Aorta (tissue), 5 donors: ENCODE data around the gene KCNJ3. TPM values are rescaled to one million over a fixed set of nuclear protein-coding genes. Genes with fewer than 3 reads are reported as not detected.

Experiments
- ATAC-seq: fragments of 200-7000 bp; cut with Tn5 transposase; one replicate; pipeline ENCODE4 v1.9.1; 2022; ENCODE audit warnings: moderate library complexity; ENCODE audit not compliant: low FRiP score
- DNase-seq, 2 donors: peaks; one replicate each; pipeline ENCODE4 v3.0.0-alpha.2; 2020
- H3K27ac ChIP-seq, 2 donors: one replicate each; pipeline ENCODE4 v1.5.1; 2013; ENCODE audit warnings: low read length in 2 of 2, mild to moderate bottlenecking in 2 of 2, moderate library complexity in 2 of 2, control low read depth in 1 of 2, inconsistent platforms in 1 of 2, low read depth in 1 of 2
- H3K27me3 ChIP-seq, 2 donors: one replicate each; pipeline ENCODE4 v1.6.1; 2013; ENCODE audit warnings: control low read depth in 1 of 2, low read length in 1 of 2, mild to moderate bottlenecking in 1 of 2, moderate library complexity in 1 of 2; ENCODE audit not compliant: insufficient read depth in 2 of 2, control insufficient read depth in 1 of 2
- H3K36me3 ChIP-seq, 2 donors: one replicate each; pipeline ENCODE4 v1.6.1; 2013; ENCODE audit warnings: control low read depth in 1 of 2, low read length in 1 of 2, mild to moderate bottlenecking in 1 of 2; ENCODE audit not compliant: insufficient read depth in 2 of 2, control insufficient read depth in 1 of 2
- H3K4me1 ChIP-seq, 2 donors: one replicate each; pipeline ENCODE4 v1.6.1; 2013; ENCODE audit warnings: low read length in 2 of 2, control low read depth in 1 of 2, mild to moderate bottlenecking in 1 of 2, moderate library complexity in 1 of 2; ENCODE audit not compliant: insufficient read depth in 2 of 2, control insufficient read depth in 1 of 2
- H3K4me3 ChIP-seq, 2 donors: one replicate each; pipeline ENCODE4 v1.5.1; 2013; ENCODE audit warnings: low read length in 2 of 2, control low read depth in 1 of 2, mild to moderate bottlenecking in 1 of 2
- H3K9me3 ChIP-seq: one replicate; pipeline ENCODE4 v1.6.1; 2013; ENCODE audit warnings: mild to moderate bottlenecking, low read length; ENCODE audit not compliant: control insufficient read depth
- whole genome bisulfite sequencing, 2 donors: extraction: QIAGEN DNeasy Blood & Tissue Kit; methylation state at CpG; one replicate each; pipeline ENCODE4 v1.1.7; 2013; 5-methylcytosine and 5-hydroxymethylcytosine counted together
- intact Hi-C, 2 donors: fragments of 100-400 bp; cut with DNase I; formaldehyde crosslinking; loops; one replicate each; pipeline versions ENCODE4 v1.14.2 to v1.15.0; 2022
- polyA plus RNA-seq, 2 donors: library from polyadenylated mRNA; stranded (reverse); fragments of 200-250 nt; gene quantifications; one replicate each; pipeline ENCODE4 v1.2.3, GENCODE V29; 2013
- total RNA-seq, 2 donors: library from RNA; stranded (reverse); fragmentation: NEBNext Ultra II Directional; extraction: Animal tissue kit (Norgen Biotek cat#: 25700); gene quantifications; one replicate each; pipeline ENCODE4 v1.2.1, GENCODE V29; 2021
- donor health status: healthy with polysubstance abuse.
- donor health status: Bipolar disorder and iron deficiency.
- donor health status: DM: no; HTN: no; CAD: no.
- donor health status: DM: no; HTN: no; CAD: no.
- donor health status: DM: yes; HTN: yes; CAD: no.

The KCNJ3 gene
- total and polyA plus RNA-seq, 4 donors: 0.69 to 5.1 (median 1.7) TPM

- no peaks in the 10 kb centered on the region for H3K36me3 ChIP-seq
- peak; percentile 34 for ATAC-seq
- H3K4me1 ChIP-seq: no peaks in the 10 kb centered on the region
- no peaks in the 10 kb centered on the region for H3K9me3 ChIP-seq
- WGBS, 2 donors: 4 to 6% methylated on average over 60 of the region's 60 CpGs
- H3K27me3 ChIP-seq: no peaks in the 10 kb centered on the region
- peak overlapping the region; percentile 50 to 72 for H3K4me3 ChIP-seq
- no peak overlapping the region for H3K27ac ChIP-seq
- peak; percentile 42 to 74 for DNase-seq
- intact Hi-C loops: loop anchor here in 1 of 2 donors (5.0 kb wide), 2 partner anchors 77 to 167 kb away; no protein-coding TSS in a partner anchor
Observed at GRCh38 chr2:154698721-154699574, 453 bp downstream of the KCNJ3 start.

DNA sequence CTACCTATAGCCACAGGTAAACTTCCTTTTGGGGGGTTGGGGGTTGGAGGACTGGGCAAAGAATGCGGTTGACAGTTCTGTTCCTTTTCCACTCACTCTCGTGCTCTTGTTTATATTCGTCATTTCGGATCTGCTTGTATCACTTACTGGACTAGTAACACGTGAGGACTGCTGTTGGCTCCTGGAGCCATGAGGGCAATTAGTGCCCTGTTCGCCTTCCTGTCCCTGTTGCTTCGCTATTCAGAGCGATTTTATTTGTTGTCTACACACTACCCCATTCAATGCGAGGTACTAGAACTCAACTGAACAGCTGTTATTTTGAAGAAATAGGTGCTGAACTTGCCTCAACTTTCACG lies 1.1 kb downstream of the KCNJ3 start:
- Histone ChIP-seq H3K36me3 (no peaks in the 10 kb centered on the region), H3K27me3 (no peaks in the 10 kb centered on the region), H3K4me3 (peak overlapping the region; percentile 39 to 72), H3K27ac (no peak overlapping the region), H3K9me3 (no peaks in the 10 kb centered on the region), H3K4me1 (peaks cover 0 to 1% of the 10 kb centered on the region in 2 donors)
- no peak for ATAC-seq
- 19 to 30% methylated on average over 10 of the region's 10 CpGs for WGBS, 2 donors
- intact Hi-C loops: loop anchor here in 1 of 2 donors (5.0 kb wide), 2 partner anchors 77 to 167 kb away; no protein-coding TSS in a partner anchor
- DNase-seq: no peak

DNA sequence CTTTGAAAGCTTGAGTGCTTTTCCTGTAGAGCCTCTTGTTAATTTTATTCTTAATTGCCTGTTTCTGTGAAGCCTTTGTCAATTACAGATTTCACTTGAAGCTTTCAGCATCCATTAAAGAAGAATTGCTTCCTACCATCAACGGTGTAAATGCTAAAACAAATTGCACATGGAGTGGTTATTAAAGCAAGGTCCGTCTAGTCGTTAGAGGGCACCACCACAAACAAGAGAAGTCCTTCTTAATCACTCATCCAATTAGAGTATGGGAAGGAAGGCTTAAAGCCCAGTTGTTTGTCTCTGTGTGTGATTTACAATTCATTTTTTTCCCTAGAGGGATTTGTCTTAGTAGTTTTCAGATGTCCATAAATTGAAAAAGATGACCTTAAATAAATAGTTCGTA lies 1.6 kb downstream of the KCNJ3 start:
- intact Hi-C loops: no loop called here
- no peaks in the 10 kb centered on the region for H3K9me3 ChIP-seq
- H3K36me3 ChIP-seq: no peaks in the 10 kb centered on the region
- H3K4me3 ChIP-seq: peak overlapping the region in 1 of 2 donors; percentile 72
- 30 to 42% methylated on average over 4 of the region's 4 CpGs for WGBS, 2 donors
- peaks cover 0 to 2% of the 10 kb centered on the region in 2 donors for H3K4me1 ChIP-seq
- no peak overlapping the region for H3K27ac ChIP-seq
- no peak for DNase-seq
- H3K27me3 ChIP-seq: no peaks in the 10 kb centered on the region
- ATAC-seq: no peak

GRCh38 chr2:154704991-154705390 lies 6.5 kb downstream of the KCNJ3 start:
- H3K4me1 ChIP-seq: peaks cover 3 to 5% of the 10 kb centered on the region in 2 donors
- H3K27me3 ChIP-seq: no peaks in the 10 kb centered on the region
- H3K9me3 ChIP-seq: no peaks in the 10 kb centered on the region
- H3K4me3 ChIP-seq: no peak overlapping the region
- ATAC-seq (no peak), DNase-seq (no peak)
- 78 to 82% methylated on average over 4 of the region's 4 CpGs for WGBS, 2 donors
- intact Hi-C loops: no loop called here
- H3K27ac ChIP-seq: no peak overlapping the region
- H3K36me3 ChIP-seq: no peaks in the 10 kb centered on the region

GRCh38 chr2:154706660-154707059 lies 8.2 kb downstream of the KCNJ3 start:
- H3K4me3 ChIP-seq: no peak overlapping the region
- DNase-seq (no peak), ATAC-seq (no peak)
- peaks cover 4 to 5% of the 10 kb centered on the region in 2 donors for H3K4me1 ChIP-seq
- H3K27ac ChIP-seq: no peak overlapping the region
- WGBS, 2 donors: 88 to 97% methylated on average over 1 of the region's 1 CpG
- H3K27me3 ChIP-seq: no peaks in the 10 kb centered on the region
- H3K9me3 ChIP-seq: no peaks in the 10 kb centered on the region
- no peaks in the 10 kb centered on the region for H3K36me3 ChIP-seq
- intact Hi-C loops: no loop called here

DNA sequence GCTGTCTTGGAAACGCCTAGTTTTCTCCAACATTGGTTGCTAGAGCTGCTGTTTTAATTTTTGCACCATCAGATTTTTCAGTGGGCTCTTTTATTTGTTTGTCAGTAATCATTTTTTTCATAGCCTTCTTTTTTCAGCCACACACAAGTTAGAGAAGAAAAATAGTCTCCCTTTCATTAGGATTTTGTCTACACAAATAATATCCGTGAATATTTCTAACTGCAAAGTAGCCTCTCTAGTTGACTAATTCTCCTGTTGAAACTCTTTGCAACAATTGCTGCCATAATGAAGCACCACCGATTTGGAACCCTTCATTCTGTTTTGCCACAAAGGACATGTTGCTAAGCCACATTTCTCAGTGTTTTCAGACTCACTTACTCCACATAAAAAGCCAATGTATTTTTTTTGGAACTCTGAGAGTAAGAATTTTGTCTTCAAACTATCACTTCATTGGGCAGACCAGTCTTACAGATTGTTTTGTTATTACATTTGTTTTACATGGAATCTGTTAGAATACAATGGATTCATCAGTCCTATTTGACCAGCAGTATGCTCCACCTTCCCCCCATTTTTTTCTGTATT lies 9.6 kb downstream of the KCNJ3 start:
- intact Hi-C loops: no loop called here
- H3K36me3 ChIP-seq: no peaks in the 10 kb centered on the region
- 77 to 79% methylated on average over 3 of the region's 3 CpGs for WGBS, 2 donors
- ATAC-seq: no peak
- DNase-seq: no peak
- no peak overlapping the region for H3K4me3 ChIP-seq
- no peaks in the 10 kb centered on the region for H3K9me3 ChIP-seq
- H3K4me1 ChIP-seq: peaks cover 4 to 5% of the 10 kb centered on the region in 2 donors
- H3K27ac ChIP-seq: no peak overlapping the region
- H3K27me3 ChIP-seq: no peaks in the 10 kb centered on the region

DNA sequence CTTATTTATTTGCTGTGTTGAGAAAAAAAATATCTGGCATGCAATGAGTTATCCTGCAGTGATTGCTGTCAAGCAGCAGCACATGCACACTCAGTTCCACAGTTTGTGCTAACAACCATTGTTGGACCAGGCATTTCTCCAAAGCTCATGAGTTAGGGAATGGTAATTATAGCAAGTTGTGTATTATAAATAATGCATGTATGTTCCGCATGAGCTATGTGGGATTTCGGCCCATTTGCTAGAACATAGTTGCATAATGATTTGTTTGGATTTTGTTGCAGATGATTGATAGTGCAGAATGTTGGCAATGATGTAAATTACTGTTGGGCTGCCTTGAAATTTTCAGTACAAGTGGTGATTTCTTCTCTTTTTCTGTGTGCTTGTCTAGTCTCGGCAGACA lies 10.7 kb downstream of the KCNJ3 start:
- ATAC-seq (no peak), DNase-seq (no peak)
- H3K27ac ChIP-seq: no peak overlapping the region
- H3K4me3 ChIP-seq: no peak overlapping the region
- H3K4me1 ChIP-seq: peaks cover 4 to 5% of the 10 kb centered on the region in 2 donors
- intact Hi-C loops: no loop called here
- H3K36me3 ChIP-seq: no peaks in the 10 kb centered on the region
- H3K9me3 ChIP-seq: no peaks in the 10 kb centered on the region
- WGBS, 2 donors: 12 to 17% methylated on average over 3 of the region's 3 CpGs
- H3K27me3 ChIP-seq: no peaks in the 10 kb centered on the region

GRCh38 chr2:154710078-154710477 lies 11.6 kb downstream of the KCNJ3 start:
- Histone ChIP-seq H3K27me3 (no peaks in the 10 kb centered on the region), H3K36me3 (no peaks in the 10 kb centered on the region), H3K9me3 (no peaks in the 10 kb centered on the region), H3K4me1 (peaks cover 2 to 4% of the 10 kb centered on the region in 2 donors), H3K27ac (no peak overlapping the region), H3K4me3 (no peak overlapping the region)
- ATAC-seq (no peak), DNase-seq (no peak)
- WGBS, 2 donors: 94% methylated on average over 2 of the region's 2 CpGs
- intact Hi-C loops: no loop called here

GRCh38 chr2:154710685-154711084 lies 12.2 kb downstream of the KCNJ3 start:
- H3K27me3 ChIP-seq: no peaks in the 10 kb centered on the region
- ATAC-seq: no peak

More at GRCh38 chr2:154710685-154711084, 12.2 kb downstream of the KCNJ3 start:
- H3K27ac ChIP-seq: no peak overlapping the region
- H3K4me3 ChIP-seq: no peak overlapping the region
- DNase-seq: no peak
- H3K36me3 ChIP-seq: no peaks in the 10 kb centered on the region
- no peaks in the 10 kb centered on the region for H3K9me3 ChIP-seq
- intact Hi-C loops: no loop called here
- WGBS, 2 donors: 93 to 94% methylated on average over 2 of the region's 2 CpGs
- H3K4me1 ChIP-seq: peaks cover 2 to 4% of the 10 kb centered on the region in 2 donors
